SIG-M5 treated with dmso at 0.1 percent for 504 hours (cell line): ENCODE data around the gene QRICH1.
A peak's percentile ranks its signal among the peaks of the same experiment; 100 is the strongest.

ENCODE experiments used
- DNase-seq: peaks from one replicate; lab custom pipeline; 2025; ENCODE audit not compliant: unreplicated experiment; lab: John Stamatoyannopoulos, UW

The QRICH1 gene

GRCh38 chr3:49001155-49001554 is 92.7 kb downstream of the QRICH1 start:
- no peak for DNase-seq

GRCh38 chr3:48999085-48999858 is 94.6 kb downstream of the QRICH1 start:
- DNase-seq: no peak

- DNase-seq: no peak
These were observed 95.9 kb downstream of the QRICH1 start for GRCh38 chr3:48997714-48998637.

GRCh38 chr3:48997102-48997635 is 96.7 kb downstream of the QRICH1 start:
- DNase-seq: no peak

GRCh38 chr3:48996640-48997039 is 97.2 kb downstream of the QRICH1 start:
- no peak for DNase-seq

GRCh38 chr3:48993834-48994233 is 100.0 kb downstream of the QRICH1 start:
- no peak for DNase-seq

GRCh38 chr3:48991851-48992545 is 101.9 kb downstream of the QRICH1 start:
- DNase-seq: no peak

GRCh38 chr3:48990636-48991469 is 103.0 kb downstream of the QRICH1 start:
- peak; percentile 22 for DNase-seq

GRCh38 chr3:48989796-48990635 is 103.9 kb downstream of the QRICH1 start, which contains the start of gene P4HTM:
Gene P4HTM, plus strand, starts transcription at chr3:48990241. Its CDS starts 16 bp downstream, at chr3:48990257.
- DNase-seq: peak; percentile 88

GRCh38 chr3:48989126-48989795 is 104.6 kb downstream of the QRICH1 start:
- no peak for DNase-seq

- no peak for DNase-seq
These were observed 108.0 kb downstream of the QRICH1 start for GRCh38 chr3:48985831-48986376.

- DNase-seq: no peak
These were observed 109.2 kb downstream of the QRICH1 start for GRCh38 chr3:48984663-48985062.

GRCh38 chr3:48983096-48983495 is 110.8 kb downstream of the QRICH1 start:
- no peak for DNase-seq

- no peak for DNase-seq
These were observed 111.2 kb downstream of the QRICH1 start for GRCh38 chr3:48982686-48983085.

GRCh38 chr3:48982016-48982415 is 111.9 kb downstream of the QRICH1 start:
- no peak for DNase-seq

- DNase-seq: no peak
These were observed 113.6 kb downstream of the QRICH1 start for GRCh38 chr3:48980295-48980694.
